Gastroesophageal sphincter (tissue), 3 donors: Measurements from ENCODE around the gene PDZD8.

ENCODE experiments used
- EP300 ChIP-seq: sonication (generic); formaldehyde crosslinking; IDR thresholded peaks from one replicate; pipeline ENCODE4 v1.6.1; 2017; ENCODE audit warnings: antibody characterized with exemption, mild to moderate bottlenecking
- POLR2A ChIP-seq, 2 donors: fragments of 450-650 bp; IDR thresholded peaks; one replicate each; pipeline ENCODE4 v1.6.1; 2017; ENCODE audit warnings: antibody characterized with exemption in 2 of 2, mild to moderate bottlenecking in 2 of 2, moderate library complexity in 1 of 2
- POLR2AphosphoS5 ChIP-seq: sonication (generic); formaldehyde crosslinking; IDR thresholded peaks from one replicate; pipeline ENCODE4 v1.6.1; 2017; ENCODE audit warnings: antibody characterized with exemption
- TF ChIP-seq, protein P1 (sequence below), 4 experiments: fragments of 200-600 bp in 2 of 4; fragments of 450-650 bp in 2 of 4; sonication (generic) in 1 of 4; IDR thresholded peaks; one replicate each; pipeline ENCODE4 v1.5.1; 2017 to 2019; ENCODE audit warnings: antibody characterized with exemption in 4 of 4, mild to moderate bottlenecking in 2 of 4, moderate library complexity in 2 of 4

DNA sequence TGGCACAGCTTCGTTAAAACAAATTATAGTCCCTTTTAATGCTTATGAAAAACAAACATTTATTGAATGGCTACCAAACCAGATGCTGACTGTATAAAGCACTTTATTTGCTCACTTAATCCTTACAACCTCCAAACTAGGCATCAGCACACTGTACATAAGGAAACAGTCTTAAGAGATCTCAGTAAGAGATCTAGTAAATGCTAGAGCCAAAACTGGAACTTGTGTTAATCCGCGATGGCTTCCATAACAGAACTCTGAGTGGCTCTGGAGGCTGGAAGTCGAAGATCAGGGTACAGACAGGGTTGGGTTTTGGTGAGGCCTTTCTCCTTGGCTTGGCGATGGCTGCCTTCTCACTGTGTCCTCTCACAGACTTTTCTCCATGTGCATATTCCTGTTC lies 27.0 kb downstream of the PDZD8 start:
- TF ChIP-seq, protein P1, sequence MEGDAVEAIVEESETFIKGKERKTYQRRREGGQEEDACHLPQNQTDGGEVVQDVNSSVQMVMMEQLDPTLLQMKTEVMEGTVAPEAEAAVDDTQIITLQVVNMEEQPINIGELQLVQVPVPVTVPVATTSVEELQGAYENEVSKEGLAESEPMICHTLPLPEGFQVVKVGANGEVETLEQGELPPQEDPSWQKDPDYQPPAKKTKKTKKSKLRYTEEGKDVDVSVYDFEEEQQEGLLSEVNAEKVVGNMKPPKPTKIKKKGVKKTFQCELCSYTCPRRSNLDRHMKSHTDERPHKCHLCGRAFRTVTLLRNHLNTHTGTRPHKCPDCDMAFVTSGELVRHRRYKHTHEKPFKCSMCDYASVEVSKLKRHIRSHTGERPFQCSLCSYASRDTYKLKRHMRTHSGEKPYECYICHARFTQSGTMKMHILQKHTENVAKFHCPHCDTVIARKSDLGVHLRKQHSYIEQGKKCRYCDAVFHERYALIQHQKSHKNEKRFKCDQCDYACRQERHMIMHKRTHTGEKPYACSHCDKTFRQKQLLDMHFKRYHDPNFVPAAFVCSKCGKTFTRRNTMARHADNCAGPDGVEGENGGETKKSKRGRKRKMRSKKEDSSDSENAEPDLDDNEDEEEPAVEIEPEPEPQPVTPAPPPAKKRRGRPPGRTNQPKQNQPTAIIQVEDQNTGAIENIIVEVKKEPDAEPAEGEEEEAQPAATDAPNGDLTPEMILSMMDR (IDR thresholded peaks at IDR 0.05), result no peak
- TF ChIP-seq POLR2AphosphoS5 (no peak), POLR2A (IDR thresholded peaks at IDR 0.05) (no peak), EP300 (no peak)
